HG03135 (cell line): Measurements from ENCODE around the gene SLC6A5.
"Not testable (repeated sequence)": the region's sequence is repeated elsewhere in the genome, so short reads cannot be mapped to it uniquely, and the experiment has no call there.

ENCODE experiments used
- ATAC-seq: cut with Tn5 transposase; IDR thresholded peaks from one replicate; pipeline ENCODE4 v1.9.1; 2021; ENCODE audit warnings: mild to moderate bottlenecking, moderate library complexity; ENCODE audit not compliant: unreplicated experiment

Gene SLC6A5

DNA sequence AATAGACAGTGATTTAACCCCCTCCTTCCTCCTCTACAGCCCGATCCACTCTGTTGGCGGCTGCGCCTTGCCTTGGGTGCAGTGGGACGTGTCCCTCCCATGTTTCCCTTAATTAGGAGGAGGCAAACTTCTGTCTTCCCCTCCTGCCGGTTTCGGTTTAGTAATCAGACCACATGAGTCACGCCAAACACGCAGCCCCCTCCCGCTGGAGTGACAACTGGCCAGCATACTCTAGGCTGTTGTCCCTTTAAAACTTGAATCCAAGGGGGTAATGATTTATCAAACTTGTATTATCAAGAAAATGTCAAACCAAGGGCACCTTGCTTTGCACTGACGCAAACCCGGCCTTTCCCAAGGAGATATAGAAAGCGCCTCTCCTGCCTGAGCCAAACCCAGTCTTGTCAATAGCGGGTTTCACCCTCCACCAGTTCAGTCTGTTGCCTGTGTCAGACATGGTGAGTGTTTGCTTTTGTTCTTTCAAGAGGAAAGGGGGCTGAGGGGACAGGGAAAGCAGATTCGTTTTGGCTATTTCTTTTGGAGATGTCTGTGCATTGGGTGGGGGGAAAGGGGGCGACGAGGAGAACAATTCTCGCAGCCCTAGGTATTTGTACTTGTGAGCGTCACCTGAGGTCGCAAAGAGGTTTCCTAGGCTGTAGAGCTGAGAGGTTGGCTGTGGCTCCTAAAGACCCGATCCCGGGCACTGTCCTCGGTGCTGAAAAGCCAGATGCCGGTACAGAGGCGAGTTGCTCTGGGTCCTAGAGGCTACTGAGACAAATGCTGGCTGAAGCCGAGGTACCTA, at the start of gene SLC6A5:
TSS of gene SLC6A5 (plus strand) at position 388 of the 799 bp plus-strand sequence. CDS start at position 453, 65 bp downstream.
- no peak for ATAC-seq

DNA sequence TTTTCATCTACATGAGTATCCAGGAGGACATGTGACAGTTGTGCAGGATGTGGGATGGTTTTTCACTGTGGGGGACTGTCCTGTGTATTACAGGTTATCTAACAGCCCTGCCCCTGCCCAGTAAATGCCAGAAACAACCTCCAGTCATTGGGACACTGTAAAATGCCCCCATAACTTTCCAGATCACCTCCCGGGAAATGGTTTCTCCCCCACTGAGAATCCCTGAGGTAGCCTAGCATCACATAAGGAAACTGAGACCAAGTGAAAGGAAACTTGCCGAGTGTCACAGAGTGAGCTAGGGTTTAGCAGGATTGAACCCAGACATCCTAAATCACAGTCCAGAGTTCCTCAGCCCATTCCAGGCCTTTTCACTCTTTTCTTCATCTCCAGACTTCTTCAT, 48.3 kb upstream of the SLC6A5 start:
- ATAC-seq, result no peak

DNA sequence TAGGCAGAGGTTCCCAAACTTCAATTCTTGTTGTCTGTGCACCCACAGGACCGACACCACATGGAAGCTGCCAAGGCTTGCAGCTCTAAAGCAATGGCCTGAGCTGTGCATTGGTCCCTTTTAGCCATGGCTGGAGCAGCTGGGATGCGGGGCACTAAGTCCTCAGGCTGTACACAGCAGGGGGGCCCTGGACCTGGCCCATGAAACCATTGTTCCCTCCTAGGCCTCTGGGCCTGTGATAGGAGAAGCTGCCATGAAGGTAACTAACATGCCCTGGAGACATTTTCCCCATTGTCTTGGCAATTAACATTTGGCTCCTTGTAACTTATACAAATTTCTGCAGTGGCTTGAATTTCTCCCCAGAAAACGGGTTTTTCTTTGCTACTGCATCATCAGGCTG, 43.6 kb upstream of the SLC6A5 start:
- no peak for ATAC-seq

DNA sequence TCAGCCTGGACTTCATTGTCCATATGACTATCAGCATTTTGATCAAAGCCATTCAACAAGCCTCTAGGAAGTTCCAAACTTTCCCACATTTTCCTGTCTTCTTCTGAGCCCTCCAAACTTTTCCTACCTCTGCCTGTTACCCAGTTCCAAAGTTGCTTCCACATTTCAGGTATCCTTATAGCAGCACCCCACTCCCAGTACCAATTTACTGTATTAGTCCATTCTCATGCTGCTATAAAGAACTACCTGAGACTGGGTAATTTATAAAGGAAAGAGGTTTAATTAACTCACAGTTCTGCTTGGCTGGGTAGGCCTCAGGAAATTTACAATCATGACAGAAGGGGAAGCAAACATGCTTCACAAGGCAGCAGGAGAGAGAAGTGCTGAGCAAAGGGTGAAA, 43.0 kb upstream of the SLC6A5 start:
- ATAC-seq, result not testable (repeated sequence)

DNA sequence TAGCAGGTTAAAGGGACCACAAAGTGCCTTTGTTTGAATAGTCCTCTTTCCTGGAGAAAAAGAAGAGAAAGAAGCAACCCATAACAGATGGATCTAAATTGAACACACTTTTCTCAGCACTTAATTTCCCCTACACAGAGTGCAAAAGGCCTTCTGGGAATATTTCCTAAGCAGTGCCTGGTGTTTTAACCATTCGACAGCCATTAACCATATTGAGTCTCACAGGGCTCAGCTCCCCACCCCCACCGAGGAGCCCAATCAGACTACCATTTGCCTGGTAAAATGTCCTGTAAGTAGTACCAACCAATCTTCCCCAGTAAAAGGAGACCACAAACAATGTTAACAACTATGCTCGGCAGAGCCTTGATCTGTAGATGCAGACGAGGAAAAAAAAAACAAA, 40.7 kb upstream of the SLC6A5 start:
- ATAC-seq, result no peak

DNA sequence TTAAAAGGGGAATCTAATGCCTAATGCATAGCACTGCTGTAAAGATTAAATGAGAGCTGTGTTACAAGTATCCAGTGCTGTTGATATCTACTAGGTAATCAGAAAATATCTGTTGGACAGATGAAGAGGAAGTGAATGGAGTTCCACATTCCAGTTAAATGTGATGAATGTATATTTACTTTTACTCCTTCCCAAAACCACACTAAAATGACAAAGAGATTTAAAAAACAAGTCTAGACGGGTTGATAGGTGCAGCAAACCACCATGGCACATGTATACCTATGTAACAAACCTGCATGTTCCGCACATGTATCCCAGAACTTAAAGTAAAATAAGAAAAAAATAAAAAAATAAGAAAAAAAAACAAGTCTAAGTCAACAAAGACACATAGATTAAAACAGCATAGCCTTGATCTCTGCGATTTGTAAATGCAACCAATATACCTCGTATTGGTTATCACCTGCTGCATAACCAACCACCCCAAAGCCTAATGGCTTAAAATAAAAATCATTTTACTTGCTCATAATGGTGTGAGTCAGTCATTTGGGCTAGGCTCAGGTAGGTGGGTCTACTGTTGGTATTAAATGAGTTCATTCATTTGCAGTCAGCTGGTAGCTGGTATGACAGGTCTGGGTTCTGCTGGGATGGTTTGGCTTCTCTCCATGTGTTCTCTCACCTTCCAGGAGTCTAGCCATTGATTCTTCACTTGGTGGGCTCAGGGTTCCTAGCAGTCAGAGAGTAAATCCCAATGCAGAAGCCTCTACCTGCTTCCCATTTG, 39.7 kb upstream of the SLC6A5 start:
- no peak for ATAC-seq

DNA sequence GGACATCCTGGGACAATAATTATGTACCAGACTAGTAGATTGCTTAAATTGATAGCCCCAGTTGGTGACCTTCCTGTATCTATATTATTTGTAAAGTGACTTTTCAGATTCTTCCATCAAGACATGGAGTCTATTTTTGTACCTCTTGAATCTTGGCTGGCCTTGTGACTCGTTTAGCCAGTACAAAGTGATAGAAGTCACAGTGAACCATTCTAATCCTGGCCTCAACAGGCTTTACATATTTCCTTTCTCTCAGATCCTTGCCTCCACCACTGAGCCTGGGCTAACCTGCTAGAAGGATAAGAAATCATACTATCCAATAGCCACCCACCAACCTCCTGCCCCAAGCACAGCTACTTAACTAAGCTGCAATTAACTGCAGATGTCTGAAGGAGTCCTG, 37.5 kb upstream of the SLC6A5 start:
- ATAC-seq, result no peak

DNA sequence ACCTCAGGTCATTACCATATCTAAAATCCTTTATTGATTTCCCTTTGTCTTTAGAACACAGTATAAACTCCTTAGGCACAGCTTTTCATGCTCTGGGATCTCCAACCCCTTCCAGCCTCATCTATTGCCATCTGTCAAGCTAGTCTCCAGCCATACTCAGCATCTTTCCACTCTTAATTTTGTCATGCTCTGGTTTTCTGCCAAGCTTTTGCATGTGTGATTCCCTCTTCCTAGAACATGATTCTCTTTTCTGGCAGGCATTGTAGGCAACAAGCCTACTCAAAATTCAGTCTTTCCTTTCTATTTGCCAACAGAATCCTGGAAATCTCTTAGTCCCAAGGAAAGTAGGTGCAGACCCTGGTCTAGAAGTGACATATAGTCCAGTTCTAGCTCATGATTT, 35.5 kb upstream of the SLC6A5 start:
- no peak for ATAC-seq

DNA sequence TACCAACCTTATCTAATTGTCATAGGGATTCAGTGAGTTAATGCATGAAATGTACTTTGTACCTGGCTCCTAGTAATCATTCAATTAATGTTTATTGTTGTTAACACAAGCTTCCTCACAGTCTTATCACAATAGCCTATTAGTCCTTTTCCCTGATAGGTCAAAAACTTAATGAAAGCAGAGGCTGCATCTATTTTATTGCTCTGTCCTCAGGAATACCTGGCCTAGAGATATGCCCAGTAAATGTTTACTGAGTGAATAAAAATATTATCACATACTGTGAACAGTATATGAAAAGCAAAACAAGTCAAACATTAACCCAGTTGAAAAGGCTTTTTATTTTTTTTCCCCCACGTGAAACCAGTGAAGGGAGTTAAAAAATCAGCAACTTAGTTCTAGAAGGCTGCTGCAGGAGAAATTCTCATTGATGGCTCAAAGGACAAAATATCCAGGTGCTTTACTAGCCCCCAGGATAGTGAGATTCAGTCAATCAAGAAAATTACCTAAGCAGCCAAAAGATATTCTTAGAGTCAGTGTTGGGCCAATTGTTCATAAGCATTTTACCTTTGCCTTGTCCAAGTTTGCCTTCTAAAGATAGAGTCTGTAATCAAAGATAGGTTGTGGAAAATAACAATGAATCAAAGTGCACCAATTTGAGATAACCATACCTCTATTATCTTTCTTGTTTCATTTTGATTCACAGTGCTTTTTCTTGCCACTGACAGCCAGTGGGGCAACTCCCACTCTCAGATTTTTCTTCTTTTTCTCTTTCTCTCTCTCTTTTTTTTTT, 34.4 kb upstream of the SLC6A5 start:
- no peak for ATAC-seq

DNA sequence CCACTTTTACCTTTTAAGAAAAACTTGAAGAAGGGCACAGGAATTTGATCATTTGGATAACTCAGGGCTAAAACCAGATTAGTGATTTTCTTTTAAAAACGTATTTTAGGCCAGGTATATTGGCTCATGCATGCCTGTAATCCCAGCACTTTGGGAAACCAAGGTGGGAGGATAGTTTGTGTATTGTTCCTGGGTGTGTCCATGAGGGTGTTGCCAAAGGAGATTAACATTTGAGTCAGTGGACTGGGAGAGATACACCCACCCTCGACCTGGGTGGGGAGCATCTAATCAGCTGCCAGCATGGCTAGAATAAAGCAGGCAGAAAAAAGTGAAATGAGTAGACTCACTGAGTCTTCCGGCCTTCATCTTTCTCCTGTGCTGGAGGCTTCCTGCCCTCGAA, 33.3 kb upstream of the SLC6A5 start:
- not testable (repeated sequence) for ATAC-seq

DNA sequence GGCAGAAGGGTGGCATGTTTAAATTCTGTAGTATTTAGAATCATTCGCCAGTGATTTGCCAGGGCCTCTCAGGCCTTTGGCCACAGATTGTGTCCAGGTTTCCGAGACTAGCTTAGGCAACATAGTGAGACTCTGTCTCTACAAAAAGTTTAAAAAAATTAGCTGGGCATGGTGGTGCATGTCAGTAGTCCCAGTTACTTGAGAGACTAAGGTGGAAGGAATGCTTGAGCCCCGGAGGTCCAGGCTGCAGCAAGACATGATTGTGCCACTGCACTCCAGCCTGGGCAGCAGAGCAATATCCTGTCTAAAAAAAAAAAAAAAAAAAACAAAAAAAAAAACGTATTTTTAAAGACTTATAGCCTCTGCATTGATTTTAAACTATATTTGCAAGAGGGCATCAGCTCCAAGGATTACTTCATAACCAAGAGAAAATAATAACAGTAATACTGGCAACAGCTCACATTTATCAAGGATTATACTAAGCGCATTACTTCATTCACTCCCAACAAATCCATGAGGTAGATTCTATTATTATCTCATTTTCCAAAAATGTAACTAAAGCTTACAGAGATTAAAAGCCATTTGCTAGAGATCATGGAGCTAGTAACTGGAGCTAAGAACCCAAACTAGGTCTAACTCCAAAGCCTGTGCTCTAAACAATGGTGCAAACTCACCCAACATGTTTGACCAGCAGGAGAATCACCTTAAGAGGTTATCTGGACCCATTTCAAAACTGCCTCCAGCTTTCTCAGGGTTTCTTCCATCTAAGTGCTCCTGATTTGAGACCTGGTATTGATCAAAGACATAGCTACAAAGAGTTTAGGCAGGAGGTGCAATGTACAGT, 32.6 kb upstream of the SLC6A5 start:
- no peak for ATAC-seq

DNA sequence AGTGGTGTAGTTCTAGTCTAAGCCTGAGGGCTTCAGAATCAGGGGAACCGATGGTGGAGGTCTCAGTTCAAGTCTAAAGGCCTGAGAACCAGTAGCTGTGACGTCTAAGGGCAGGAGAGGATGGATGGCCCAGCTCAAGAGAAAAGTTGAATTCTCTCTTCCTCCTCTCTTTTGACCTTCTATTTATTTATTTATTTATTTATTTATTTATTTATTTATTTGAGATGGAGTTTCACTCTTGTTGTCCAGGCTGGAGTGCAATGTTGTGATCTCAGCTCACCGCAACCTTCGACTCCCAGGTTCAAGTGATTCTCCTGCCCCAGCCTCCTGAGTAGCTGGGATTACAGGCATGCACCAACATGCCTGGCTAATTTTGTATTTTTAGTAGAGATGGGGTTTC, 19.7 kb upstream of the SLC6A5 start:
- not testable (repeated sequence) for ATAC-seq

DNA sequence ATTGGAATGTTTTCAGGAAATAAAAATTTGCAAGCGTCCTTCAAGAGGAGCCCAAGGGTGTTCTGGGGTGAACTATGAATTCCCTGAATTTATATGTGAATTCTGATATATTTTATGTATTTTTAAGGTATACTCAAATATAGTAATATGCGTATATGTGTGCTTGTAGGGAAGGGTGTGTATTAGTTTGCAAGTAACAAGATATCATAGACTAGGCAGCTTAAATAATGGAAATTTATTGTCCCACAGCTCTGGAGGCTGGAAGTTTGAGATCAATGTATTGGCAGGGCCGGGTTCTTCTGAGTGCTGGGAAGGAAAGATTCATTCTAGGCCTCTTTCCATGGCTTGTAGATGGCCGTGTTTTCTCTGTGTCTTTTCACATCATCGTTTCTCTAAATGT, 16.2 kb upstream of the SLC6A5 start:
- ATAC-seq, result no peak

DNA sequence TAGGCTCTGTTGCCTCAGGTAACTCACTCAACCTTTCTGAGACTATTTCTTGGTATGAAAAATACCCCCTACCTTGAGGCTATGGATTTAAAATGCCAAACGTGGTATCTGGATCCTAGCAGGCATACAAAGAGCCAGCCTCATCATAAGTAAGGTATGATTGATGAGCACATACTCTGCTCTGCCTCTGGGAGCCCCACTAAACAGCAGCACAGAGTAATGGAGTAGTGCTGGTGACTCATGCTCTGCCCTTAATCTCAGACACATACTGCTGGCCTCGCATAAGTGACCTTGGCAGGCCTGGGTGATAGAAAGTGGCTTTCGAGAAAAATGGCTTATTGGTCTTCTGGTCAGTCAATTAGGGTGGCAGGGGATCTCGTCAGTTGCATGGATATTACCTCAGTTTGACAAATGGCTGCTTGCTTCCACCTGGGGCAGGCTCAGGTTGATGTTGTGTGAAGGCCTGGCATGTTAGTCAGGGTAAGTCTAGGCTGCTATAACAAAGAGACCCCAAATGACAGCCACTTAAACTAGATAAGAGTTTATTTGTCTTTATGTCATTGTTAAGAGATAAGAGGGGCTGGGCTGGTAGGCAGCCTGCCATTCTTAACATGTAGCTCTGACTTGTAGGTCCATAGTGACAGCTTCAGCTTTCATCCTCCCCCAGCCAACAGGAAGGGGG, 15.2 kb upstream of the SLC6A5 start:
- ATAC-seq, result no peak

DNA sequence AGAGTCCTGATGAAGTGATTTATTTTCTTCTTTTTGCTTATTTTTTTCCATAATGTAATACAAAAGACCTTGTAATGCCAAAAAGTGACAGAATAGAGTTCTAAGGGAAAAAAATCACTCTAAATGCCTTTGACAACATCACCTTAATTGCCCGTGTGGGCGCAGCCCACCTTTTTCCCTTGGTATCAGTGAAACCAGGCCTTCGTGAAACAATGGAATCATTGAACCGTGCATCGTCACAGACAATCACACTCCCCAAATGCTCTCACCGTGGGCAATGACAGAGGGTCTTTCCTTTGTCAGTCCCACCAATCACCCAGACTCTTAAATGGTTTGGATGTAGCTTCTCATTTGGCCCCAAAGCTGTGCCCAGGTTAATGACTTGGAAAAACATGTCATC, 9.6 kb upstream of the SLC6A5 start:
- no peak for ATAC-seq

DNA sequence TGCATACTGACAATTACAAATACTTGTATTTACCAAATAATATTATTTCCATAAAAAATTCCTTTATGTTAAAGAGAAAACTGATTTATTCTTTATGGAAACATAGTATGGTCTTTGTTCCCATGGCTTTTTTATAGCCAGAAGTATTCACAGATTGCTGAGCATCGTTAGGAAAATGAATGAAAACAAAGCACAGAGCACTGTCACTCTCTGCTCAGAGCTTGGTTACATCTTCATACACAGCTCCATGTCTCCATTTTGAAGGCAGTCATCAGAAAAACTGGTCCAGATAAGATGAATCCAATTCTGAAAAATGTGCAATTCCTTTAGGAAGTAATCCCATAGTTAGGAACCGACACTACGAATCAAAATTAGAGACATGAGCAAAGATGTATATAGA, 9.0 kb upstream of the SLC6A5 start:
- no peak for ATAC-seq

DNA sequence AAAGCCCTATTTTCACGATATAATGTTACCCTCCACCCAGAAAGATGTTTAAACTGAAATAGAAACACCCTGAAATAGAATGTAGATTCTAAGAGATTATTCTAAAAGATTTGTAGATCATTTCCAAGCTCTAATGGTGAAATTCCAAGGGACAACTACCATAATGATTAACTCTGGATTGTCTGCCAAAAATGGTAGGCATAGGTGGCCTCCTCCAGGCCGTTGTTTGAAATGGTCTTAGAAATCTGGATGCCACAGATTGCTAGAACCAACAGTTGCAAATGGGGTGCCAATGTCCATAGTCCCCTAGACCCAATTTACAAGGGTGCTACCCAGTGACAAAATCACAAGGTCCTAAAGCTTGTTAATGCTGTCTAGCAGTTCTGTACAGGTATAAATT, 6.7 kb upstream of the SLC6A5 start:
- no peak for ATAC-seq

DNA sequence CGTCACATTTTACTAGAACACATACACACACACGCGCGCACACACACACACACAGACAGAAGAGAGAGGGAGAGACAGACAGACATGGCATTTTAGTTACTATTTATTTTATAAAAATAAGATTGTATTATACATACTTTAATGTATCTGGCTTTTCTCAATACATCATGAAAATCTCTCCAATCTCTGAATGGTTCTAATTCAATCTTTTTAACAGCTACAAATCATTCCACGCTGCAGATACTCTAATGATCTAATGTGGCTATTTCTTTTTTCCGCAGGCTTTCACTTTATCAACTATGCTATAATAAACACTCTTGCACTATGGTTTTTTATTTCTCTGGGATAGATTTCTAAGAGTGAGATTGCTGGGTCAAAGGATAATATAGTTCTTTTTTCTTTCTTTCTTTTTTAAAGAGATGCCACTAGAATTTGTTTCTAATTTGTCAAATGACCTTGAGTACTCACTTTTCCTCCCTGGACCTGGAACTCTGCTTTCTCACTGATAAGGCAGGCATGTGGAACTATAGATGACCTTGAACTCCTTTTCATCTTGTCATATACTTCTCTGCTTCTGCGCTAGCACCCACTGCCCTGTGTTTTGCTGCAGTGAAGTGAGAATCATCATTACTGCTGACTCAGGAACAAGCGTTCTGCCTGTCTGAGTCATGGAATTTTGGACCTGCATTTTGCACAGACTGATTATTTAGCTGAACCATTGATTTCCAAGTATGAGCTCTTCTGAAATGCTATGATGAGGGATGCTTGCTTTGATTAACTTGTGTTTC, 4.9 kb upstream of the SLC6A5 start:
- ATAC-seq, result no peak

DNA sequence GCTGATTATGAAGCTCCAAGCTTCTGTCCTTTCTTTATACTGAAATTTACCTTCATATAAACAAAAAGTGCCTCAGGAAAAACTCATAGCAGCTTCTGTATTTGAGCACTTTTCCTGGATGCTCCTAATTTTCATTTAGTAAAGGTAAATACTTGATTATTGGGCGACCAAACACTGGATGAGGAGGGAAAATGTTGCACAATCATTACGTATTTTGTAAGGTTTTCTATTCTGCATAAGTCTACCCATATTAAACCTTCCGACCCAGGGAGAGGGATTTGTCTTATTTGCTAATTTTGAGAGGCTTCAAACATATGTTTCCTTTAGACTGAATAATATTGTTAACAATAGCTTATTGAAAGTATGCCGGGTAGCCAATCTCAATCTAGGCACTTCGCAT, 4.3 kb upstream of the SLC6A5 start:
- no peak for ATAC-seq
